T-helper 2 cell (primary cell): Measurements from ENCODE around the gene GPRASP1.
"Not testable (repeated sequence)": the region's sequence is repeated elsewhere in the genome, so short reads cannot be mapped to it uniquely, and the experiment has no call there.

Experiments used
- DNase-seq, 5 experiments: peaks; one replicate each; pipeline versions ENCODE4 v3.0.0 to v3.0.0-alpha.2; 2012 to 2022
- total RNA-seq, 2 donors: gene quantifications; one replicate each; lab custom pipeline; 2026; lab: John Stamatoyannopoulos, UW

The GPRASP1 gene, protein sequence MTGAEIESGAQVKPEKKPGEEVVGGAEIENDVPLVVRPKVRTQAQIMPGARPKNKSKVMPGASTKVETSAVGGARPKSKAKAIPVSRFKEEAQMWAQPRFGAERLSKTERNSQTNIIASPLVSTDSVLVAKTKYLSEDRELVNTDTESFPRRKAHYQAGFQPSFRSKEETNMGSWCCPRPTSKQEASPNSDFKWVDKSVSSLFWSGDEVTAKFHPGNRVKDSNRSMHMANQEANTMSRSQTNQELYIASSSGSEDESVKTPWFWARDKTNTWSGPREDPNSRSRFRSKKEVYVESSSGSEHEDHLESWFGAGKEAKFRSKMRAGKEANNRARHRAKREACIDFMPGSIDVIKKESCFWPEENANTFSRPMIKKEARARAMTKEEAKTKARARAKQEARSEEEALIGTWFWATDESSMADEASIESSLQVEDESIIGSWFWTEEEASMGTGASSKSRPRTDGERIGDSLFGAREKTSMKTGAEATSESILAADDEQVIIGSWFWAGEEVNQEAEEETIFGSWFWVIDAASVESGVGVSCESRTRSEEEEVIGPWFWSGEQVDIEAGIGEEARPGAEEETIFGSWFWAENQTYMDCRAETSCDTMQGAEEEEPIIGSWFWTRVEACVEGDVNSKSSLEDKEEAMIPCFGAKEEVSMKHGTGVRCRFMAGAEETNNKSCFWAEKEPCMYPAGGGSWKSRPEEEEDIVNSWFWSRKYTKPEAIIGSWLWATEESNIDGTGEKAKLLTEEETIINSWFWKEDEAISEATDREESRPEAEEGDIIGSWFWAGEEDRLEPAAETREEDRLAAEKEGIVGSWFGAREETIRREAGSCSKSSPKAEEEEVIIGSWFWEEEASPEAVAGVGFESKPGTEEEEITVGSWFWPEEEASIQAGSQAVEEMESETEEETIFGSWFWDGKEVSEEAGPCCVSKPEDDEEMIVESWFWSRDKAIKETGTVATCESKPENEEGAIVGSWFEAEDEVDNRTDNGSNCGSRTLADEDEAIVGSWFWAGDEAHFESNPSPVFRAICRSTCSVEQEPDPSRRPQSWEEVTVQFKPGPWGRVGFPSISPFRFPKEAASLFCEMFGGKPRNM (N-terminal part only)
- total RNA-seq: 101 to 123 reads per million in 2 donors

GRCh38 chrX:102651242-102652011, at the start of gene GPRASP1:
TSS of gene GPRASP1 (plus strand) at chrX:102651483. CDS start at chrX:102653914, 2,431 bp downstream.
- DNase-seq: peak in 4 of 5 experiments; percentile 32 to 64 (median 50)

GRCh38 chrX:102604327-102604726, 47.0 kb upstream of the GPRASP1 start:
- no peak for DNase-seq

DNA sequence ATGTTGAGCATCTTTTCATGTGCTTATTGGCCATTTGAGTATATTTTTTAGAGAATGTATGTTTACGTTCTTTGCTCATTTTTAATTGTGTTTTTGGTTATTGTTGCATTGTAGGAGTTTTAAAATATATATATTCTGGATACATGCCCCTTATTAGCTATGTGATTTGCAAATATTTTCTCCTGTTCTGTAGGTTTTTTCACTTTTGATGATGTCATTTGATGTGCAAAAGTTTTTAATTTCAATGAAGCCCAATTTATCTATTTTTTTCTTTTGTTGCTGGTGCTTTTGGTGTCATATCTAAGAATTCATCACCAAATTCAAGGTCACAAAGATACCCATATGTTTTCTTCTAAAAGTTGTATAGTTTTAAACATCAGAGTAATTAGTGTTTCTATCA, 45.2 kb upstream of the GPRASP1 start:
- DNase-seq: no peak

DNA sequence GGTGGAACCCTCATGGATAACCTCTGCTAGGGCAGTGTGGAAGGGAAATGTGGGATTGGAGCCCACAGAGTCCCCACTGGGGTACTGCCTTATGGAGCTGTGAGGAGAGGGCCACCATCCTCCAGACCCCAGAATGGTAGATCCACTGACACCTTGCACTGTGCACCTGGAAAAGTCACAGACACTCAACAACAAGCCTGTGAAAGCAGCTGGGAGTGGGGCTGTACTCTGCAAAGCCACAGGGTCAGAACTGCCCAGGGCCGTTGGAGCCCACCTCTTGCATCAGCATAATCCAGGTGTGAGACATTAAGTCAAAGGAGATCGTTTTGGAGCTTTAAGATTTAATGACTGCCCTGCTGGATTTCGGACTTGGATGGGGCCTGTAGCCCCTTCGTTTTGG, 40.4 kb upstream of the GPRASP1 start:
- no peak for DNase-seq

DNA sequence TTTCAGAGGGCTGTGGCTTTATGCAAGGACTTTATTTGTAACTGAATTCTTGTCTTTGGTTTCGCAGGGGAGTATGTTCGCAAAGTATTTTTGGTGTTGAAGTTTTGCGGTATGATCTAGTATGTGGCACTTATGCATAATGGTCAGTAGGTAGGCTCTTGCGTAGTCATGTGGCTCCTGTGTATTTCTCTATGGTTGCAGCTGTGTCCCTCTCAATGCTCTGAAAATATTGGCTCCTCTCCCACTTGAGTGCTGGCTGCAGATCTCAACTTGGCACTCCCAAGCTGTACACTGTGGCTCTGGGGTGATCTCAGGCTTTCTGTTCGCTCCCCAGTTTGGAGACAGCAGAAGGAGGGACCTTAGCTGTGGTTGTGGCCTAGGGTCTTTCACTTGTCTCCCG, 27.2 kb upstream of the GPRASP1 start:
- DNase-seq: no peak

- peak in 2 of 5 experiments; percentile 4 to 20 for DNase-seq
Measured at GRCh38 chrX:102627640-102628039, 23.6 kb upstream of the GPRASP1 start.

- no peak for DNase-seq
Measured at GRCh38 chrX:102637561-102637960, 13.7 kb upstream of the GPRASP1 start.

- DNase-seq: no peak
Measured at GRCh38 chrX:102650903-102651241, 411 bp upstream of the GPRASP1 start.

- DNase-seq: peak in 3 of 5 experiments; percentile 42 to 72 (median 47)
Measured at GRCh38 chrX:102652031-102652688, 877 bp downstream of the GPRASP1 start.

- no peak for DNase-seq
Measured at GRCh38 chrX:102654696-102655095, 3.4 kb downstream of the GPRASP1 start.

DNA sequence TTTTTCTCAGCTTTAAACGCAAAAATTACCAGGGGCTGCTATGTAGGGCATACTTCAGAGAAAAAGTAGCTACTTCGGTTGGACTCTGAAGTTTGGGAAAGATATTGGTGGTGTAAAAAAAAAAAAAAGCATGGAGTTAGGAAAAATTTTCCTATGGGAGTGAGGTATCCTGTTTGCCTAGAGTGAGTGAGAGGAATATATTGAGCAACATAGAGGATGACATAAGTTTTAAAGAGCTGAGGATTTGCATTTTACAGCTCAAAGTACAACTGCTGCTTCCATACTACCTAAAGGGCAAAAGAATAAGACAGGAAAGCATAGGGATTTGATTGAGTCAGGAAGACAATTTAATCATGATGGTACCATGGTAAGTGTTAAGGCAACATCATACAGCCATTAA, 7.3 kb downstream of the GPRASP1 start:
- DNase-seq: no peak

- DNase-seq: peak; percentile 49 to 87 (median 73)
Measured at GRCh38 chrX:102659790-102660757, 8.8 kb downstream of the GPRASP1 start.

GRCh38 chrX:102663820-102664219, 12.5 kb downstream of the GPRASP1 start:
- DNase-seq: not testable (repeated sequence)

GRCh38 chrX:102667034-102667433, 15.8 kb downstream of the GPRASP1 start:
- not testable (repeated sequence) for DNase-seq

- DNase-seq: no peak
Measured at GRCh38 chrX:102669526-102669925, 18.2 kb downstream of the GPRASP1 start.

- DNase-seq: no peak
Measured at GRCh38 chrX:102672856-102673255, 21.6 kb downstream of the GPRASP1 start.

DNA sequence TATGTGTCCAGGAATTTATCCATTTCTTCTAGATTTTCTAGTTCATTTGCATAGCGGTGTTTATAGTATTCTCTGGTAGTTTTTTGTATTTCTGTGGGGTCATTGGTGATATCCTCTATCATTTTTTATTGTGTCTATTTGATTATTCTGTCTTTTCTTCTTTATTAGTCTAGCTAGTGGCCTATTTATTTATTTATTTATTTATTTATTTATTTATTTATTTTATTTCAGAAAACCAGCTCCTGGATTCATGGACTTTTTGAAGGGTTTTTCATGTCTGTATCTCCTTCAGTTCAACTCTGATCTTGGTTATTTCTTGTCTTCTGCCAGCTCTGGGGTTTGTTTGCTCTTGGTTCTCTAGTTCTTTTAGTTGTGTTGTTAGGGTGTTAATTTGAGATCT, 26.2 kb downstream of the GPRASP1 start:
- not testable (repeated sequence) for DNase-seq

DNA sequence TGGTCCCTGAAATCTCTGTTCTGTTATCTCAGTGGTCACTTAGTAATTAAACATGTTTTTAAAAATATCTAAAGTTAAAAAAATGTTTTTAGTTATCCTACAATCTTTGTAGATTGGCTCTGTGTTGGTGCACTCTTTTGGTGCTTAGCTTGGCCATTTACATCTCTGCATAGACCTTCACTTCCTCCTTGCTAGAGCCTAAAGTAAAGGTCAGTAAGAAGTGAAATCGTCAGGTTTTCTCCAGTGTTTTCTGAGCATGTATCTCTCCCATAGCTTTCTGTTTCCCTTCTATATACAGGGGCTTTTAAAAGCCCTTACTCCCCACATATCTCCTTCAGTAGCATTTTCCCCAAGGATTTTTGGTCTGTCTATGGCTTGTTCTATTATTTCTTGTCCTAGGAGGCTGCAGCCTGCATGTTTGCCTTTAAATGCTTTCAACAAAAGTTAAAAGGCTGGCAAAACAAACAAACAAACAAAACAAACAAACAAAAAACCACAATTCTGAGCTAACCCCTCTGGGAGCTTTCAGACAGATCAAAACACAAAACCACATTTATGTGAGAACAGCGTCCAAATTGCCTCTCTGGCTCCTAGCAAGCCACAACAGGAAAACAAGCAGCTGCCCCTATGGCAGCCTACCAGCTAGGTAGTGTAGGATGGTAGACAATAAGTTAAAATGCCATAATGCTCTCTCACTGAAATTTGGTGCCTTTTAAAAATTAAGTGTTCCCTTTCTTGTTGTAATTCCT, 33.7 kb downstream of the GPRASP1 start:
- DNase-seq: peak in 1 of 5 experiments; percentile 24

DNA sequence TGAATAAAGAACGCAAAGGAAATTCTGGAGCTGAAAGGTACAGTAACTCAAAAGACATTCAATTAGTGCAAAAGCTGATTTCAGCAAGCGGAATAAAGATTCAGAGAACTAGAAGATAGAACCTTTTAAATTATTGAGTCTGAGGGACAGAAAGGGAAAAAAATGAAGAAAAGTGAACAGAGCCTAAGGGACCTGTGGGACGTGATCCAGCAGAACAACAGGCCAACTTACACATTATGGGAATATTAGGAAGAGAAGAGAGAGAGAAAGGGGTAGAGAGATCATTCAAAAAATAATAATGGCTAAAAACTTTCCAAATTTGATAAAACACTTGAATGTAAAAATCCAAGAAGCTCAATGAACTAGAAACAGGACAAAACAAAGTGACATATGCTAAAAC, 43.5 kb downstream of the GPRASP1 start:
- DNase-seq: no peak

GRCh38 chrX:102696306-102696705, 45.0 kb downstream of the GPRASP1 start:
- no peak for DNase-seq
